ENCODE data around the gene FLAD1. TPM values are rescaled to one million over a fixed set of nuclear protein-coding genes. Genes with fewer than 3 reads are reported as not detected.

FLAD1 gene
- total and polyA plus RNA-seq, 2 of the 4 experiments (the other 2 are of a cell fraction): 26.3 to 37.3 TPM

DNA sequence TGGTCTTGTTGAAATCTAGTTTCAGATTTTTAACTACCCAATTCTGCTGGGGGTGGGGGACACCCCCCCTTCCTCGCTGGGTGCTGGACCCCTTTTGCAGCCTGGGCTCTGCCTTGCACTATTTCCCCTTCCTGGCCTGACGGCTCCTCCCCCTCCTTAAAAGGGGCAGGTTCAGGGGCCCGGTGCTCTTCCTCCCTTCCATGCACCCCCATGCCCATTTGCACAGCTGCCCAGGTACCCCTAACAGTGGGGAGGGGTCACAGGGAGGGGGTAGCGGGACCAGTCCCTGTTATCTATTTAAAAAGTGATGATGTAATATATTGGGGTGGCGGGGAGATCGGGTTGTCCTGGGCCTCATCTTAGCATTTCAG, 34.8 kb downstream of the FLAD1 start:
- no peak overlapping the region for H2BK20ac ChIP-seq (ENCODE audit: low read depth, low read length)
- no peak for ATAC-seq (ENCODE audit: low read depth)
- TF ChIP-seq RFX5 (IDR thresholded peaks at IDR 0.05; ENCODE audit: low read depth, low read length) (no peak), CHD1 (IDR thresholded peaks at IDR 0.05; ENCODE audit: low read depth, low read length) (no peak), SMC3 (IDR thresholded peaks at IDR 0.05; ENCODE audit: low read depth, low read length) (no peak), NFE2L2 (IDR thresholded peaks at IDR 0.05; ENCODE audit: low read depth, low read length) (no peak), CTCF (conservative IDR thresholded peaks at IDR 0.05; ENCODE audit: low read depth, low read length) (no peak), RCOR1 (IDR thresholded peaks at IDR 0.05; ENCODE audit: insufficient replicate concordance, low read length) (no peak), MAZ (IDR thresholded peaks at IDR 0.05; ENCODE audit: borderline replicate concordance, low read depth, low read length) (no peak), MXI1 (IDR thresholded peaks at IDR 0.05; ENCODE audit: borderline replicate concordance, low read depth, low read length) (no peak), MAFK (IDR thresholded peaks at IDR 0.05; ENCODE audit: low read depth, low read length) (no peak), POLR2A (IDR thresholded peaks at IDR 0.05; ENCODE audit: low read depth, low read length) (no peak), ELK1 (IDR thresholded peaks at IDR 0.05; ENCODE audit: borderline replicate concordance, low read depth, low read length) (no peak), CEBPB (IDR thresholded peaks at IDR 0.05; ENCODE audit: low read depth, low read length) (no peak), BHLHE40 (IDR thresholded peaks at IDR 0.05; ENCODE audit: low read depth, low read length) (no peak), RAD21 (IDR thresholded peaks at IDR 0.05; ENCODE audit: low read length) (no peak), FOS (IDR thresholded peaks at IDR 0.05; ENCODE audit: low read depth, low read length) (no peak)
- TF ChIP-seq, protein P1, sequence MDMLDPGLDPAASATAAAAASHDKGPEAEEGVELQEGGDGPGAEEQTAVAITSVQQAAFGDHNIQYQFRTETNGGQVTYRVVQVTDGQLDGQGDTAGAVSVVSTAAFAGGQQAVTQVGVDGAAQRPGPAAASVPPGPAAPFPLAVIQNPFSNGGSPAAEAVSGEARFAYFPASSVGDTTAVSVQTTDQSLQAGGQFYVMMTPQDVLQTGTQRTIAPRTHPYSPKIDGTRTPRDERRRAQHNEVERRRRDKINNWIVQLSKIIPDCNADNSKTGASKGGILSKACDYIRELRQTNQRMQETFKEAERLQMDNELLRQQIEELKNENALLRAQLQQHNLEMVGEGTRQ (IDR thresholded peaks at IDR 0.05; ENCODE audit: low read depth, low read length): no peak
- dilution Hi-C loops (cut with HindIII; ENCODE audit: low sequenced_read_pairs, unreplicated experiment): no loop called here
- peaks cover 0 to 10% of the 10 kb centered on the region in 2 experiments; a peak in 1 of 4 replicates for H3K79me1 ChIP-seq (ENCODE audit: low read depth in 1 of 2, low read length in 2 of 2)
- H3K27ac ChIP-seq (ENCODE audit: insufficient read depth, low read length): no peak overlapping the region
- H2BK120ac ChIP-seq (ENCODE audit: low read depth, low read length): no peak overlapping the region
- no peak overlapping the region for H4K5ac ChIP-seq (ENCODE audit: low read depth, low read length)
- peaks cover 22% of the 10 kb centered on the region for H3K36me3 ChIP-seq (ENCODE audit: control insufficient read depth, insufficient read depth, low read length)
- peak overlapping the region; percentile 50 for H2AK9ac ChIP-seq (replicated peaks; ENCODE audit: low read depth, low read length, poor library complexity)
- peaks cover 6% of the 10 kb centered on the region; the same call in 1 of the 2 replicates for H3K4me1 ChIP-seq (ENCODE audit: control insufficient read depth, insufficient read depth, low read length)
- H2BK15ac ChIP-seq (ENCODE audit: low read depth, low read length): no peak overlapping the region
- no peak overlapping the region for H2BK5ac ChIP-seq (ENCODE audit: low read depth, low read length, poor library complexity, severe bottlenecking)
- H3K18ac ChIP-seq (ENCODE audit: low read depth, low read length): no peak overlapping the region
- 0% methylated on average over 1 of the region's 6 CpGs; no CpG with 5 or more reads in 1 of the 2 experiments for WGBS, 2 experiments (ENCODE audit: extremely low coverage in 2 of 2, insufficient read length in 1 of 2)
- peak overlapping the region; percentile 16; the same call in 1 of the 2 replicates for H3K14ac ChIP-seq (replicated peaks; ENCODE audit: low read depth, low read length)
- in situ Hi-C loops (cut with MboI; ENCODE audit: low sequenced_read_pairs): no loop called here
- H3K9ac ChIP-seq (ENCODE audit: low read depth, low read length): peak overlapping the region; percentile 50; the same call in 1 of the 2 replicates
- H4K20me1 ChIP-seq (ENCODE audit: insufficient read depth, low read length): peaks cover 5% of the 10 kb centered on the region
- H3K56ac ChIP-seq (ENCODE audit: extremely low read depth, insufficient read depth, low read length): no peak overlapping the region
- POLR2A ChIA-PET (ENCODE audit: unreplicated experiment): interaction anchor here (0.6 kb wide), 1 partner anchor 62 kb away, joined by 7 read pairs; the partner anchor contains the start of gene PBXIP1
- no peaks in the 10 kb centered on the region for H3K27me3 ChIP-seq (ENCODE audit: control insufficient read depth, insufficient read depth, low read length)
- BruUV-seq (replicated peaks): no TSS peak
- 0 out of 2 replicates have a peak overlapping the region, but pooled peaks have one; percentile 20 for H2AK5ac ChIP-seq (ENCODE audit: low read depth, low read length)
- no peak for DNase-seq
- H3K4me2 ChIP-seq (ENCODE audit: low read depth, low read length): peak overlapping the region; percentile 71
- no peak overlapping the region for H4K91ac ChIP-seq (ENCODE audit: insufficient read depth, low read depth, low read length)
- CTCF ChIA-PET: interaction anchor here (1.0 to 2.3 kb wide), 6 partner anchors 11 to 49 kb away, joined by 3 to 7 read pairs (median 4); no protein-coding TSS in a partner anchor
- intact Hi-C loops (cut with micrococcal nuclease): loop anchor here (1.0 kb wide), 1 partner anchor 62 kb away; the partner anchor contains the start of gene PBXIP1
- H3K23ac ChIP-seq (ENCODE audit: low read depth, low read length): no peak overlapping the region
- peaks cover 2% of the 10 kb centered on the region; the same call in 1 of the 2 replicates for H3K9me1 ChIP-seq (ENCODE audit: insufficient read depth, low read length)
- H3K4ac ChIP-seq (ENCODE audit: low read depth, low read length): no peak overlapping the region
- H2AFZ ChIP-seq (replicated peaks; ENCODE audit: low read length, poor library complexity): peak overlapping the region; percentile 91
- H4K8ac ChIP-seq (ENCODE audit: low read depth in 2 of 2, low read length in 2 of 2): peak overlapping the region in 1 of 2 experiments; percentile 70; a peak in 2 of 4 replicates
- H3K9me3 ChIP-seq (ENCODE audit: control insufficient read depth, insufficient read depth, low read length): no peaks in the 10 kb centered on the region
- H3K4me3 ChIP-seq (ENCODE audit: insufficient read depth, low read depth, low read length): no peak overlapping the region
